ENCODE data around the gene FHIT. TPM values are rescaled to one million over a fixed set of nuclear protein-coding genes. Genes with fewer than 3 reads are reported as not detected.

The FHIT gene
- total RNA-seq, 2 donors from 2014 or later = 6.8 to 12.3 TPM

DNA sequence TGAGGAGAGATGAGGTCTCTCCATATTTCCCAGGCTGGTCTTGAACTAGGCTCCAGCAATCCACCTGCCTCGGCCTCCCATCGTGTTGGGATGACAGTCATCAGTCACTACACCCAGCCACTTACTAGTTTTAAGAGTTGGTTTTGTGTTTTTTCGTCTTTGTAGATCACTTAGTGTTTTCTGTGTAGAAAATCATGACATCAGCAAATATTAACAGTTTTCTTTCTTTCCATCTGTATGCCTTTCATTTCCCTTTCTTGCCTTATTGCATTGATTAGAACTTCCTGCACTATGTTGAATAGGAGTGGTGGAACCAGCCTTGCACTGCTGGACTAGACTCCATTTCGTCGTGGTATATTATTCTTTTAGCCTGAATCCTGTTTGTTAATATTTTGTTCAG, 415.5 kb downstream of the FHIT start:
- no peak overlapping the region for H3K9ac ChIP-seq (ENCODE audit: extremely low read depth, low read length, poor library complexity, severe bottlenecking)
- H3K36me3 ChIP-seq (ENCODE audit: control insufficient read depth, insufficient read depth, low read length) = no peaks in the 10 kb centered on the region
- no peaks in the 10 kb centered on the region for H3K27me3 ChIP-seq (ENCODE audit: control insufficient read depth, insufficient read depth, low read length, poor library complexity, severe bottlenecking)
- no peak for DNase-seq
- peaks cover 8% of the 10 kb centered on the region for H3K9me3 ChIP-seq (ENCODE audit: control insufficient read depth, low read length)
- Mint-ChIP-seq H3K27ac (no peak overlapping the region), H3K9me3 (peaks cover 7% of the 10 kb centered on the region), H3K27me3 (ENCODE audit: insufficient read depth) (no peaks in the 10 kb centered on the region), H3K4me1 (peaks cover 9% of the 10 kb centered on the region), H3K36me3 (ENCODE audit: low read depth) (no peaks in the 10 kb centered on the region), H3K4me3 (no peak overlapping the region)
- TF ChIP-seq, protein P1, sequence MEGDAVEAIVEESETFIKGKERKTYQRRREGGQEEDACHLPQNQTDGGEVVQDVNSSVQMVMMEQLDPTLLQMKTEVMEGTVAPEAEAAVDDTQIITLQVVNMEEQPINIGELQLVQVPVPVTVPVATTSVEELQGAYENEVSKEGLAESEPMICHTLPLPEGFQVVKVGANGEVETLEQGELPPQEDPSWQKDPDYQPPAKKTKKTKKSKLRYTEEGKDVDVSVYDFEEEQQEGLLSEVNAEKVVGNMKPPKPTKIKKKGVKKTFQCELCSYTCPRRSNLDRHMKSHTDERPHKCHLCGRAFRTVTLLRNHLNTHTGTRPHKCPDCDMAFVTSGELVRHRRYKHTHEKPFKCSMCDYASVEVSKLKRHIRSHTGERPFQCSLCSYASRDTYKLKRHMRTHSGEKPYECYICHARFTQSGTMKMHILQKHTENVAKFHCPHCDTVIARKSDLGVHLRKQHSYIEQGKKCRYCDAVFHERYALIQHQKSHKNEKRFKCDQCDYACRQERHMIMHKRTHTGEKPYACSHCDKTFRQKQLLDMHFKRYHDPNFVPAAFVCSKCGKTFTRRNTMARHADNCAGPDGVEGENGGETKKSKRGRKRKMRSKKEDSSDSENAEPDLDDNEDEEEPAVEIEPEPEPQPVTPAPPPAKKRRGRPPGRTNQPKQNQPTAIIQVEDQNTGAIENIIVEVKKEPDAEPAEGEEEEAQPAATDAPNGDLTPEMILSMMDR (conservative IDR thresholded peaks at IDR 0.05) = no peak
- no peak overlapping the region for H3K27ac ChIP-seq (ENCODE audit: low read depth, low read length)
- no peak overlapping the region for H3K4me3 ChIP-seq (ENCODE audit: low read length)
- 93% methylated on average over 4 of the region's 5 CpGs; no CpG with 5 or more reads in 1 of the 2 experiments for WGBS, 2 experiments (ENCODE audit: insufficient coverage in 1 of 2, insufficient read length in 1 of 2)
- peaks cover 3% of the 10 kb centered on the region for H3K4me1 ChIP-seq (ENCODE audit: control insufficient read depth, insufficient read depth, low read length)

DNA sequence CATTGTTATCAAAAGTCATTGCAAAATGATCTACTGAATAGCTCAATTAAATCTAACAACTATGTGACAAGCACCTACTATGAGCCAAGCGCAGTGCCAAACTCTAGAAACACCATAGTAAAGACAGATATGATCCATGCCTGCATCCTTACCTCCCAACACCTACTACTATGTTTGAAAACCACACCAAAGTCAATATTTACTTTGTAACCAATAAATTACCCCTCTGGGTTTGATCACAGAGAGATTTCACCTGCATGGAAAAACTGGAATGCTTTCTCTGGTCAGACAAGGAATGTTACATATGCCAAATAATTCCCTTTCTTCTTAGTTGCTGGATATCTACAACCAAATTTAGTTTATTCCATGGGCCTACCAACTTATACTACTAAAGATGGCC, 422.2 kb downstream of the FHIT start:
- H3K36me3 Mint-ChIP-seq (ENCODE audit: low read depth) = peaks cover 2% of the 10 kb centered on the region
- no peak for DNase-seq
- no peaks in the 10 kb centered on the region for H3K27me3 ChIP-seq (ENCODE audit: control insufficient read depth, insufficient read depth, low read length, poor library complexity, severe bottlenecking)
- no peak overlapping the region for H3K4me3 ChIP-seq (ENCODE audit: low read length)
- no peaks in the 10 kb centered on the region for H3K27me3 Mint-ChIP-seq (ENCODE audit: insufficient read depth)
- H3K9me3 Mint-ChIP-seq = peaks cover 16% of the 10 kb centered on the region
- TF ChIP-seq, protein P1 (conservative IDR thresholded peaks at IDR 0.05) = no peak
- H3K4me1 Mint-ChIP-seq = no peaks in the 10 kb centered on the region
- H3K27ac ChIP-seq (ENCODE audit: low read depth, low read length) = no peak overlapping the region
- no peak overlapping the region for H3K4me3 Mint-ChIP-seq
- WGBS, 2 experiments (ENCODE audit: insufficient coverage in 1 of 2, insufficient read length in 1 of 2) = 88 to 93% methylated on average over 1 of the region's 1 CpG
- no peak overlapping the region for H3K9ac ChIP-seq (ENCODE audit: extremely low read depth, low read length, poor library complexity, severe bottlenecking)
- no peaks in the 10 kb centered on the region for H3K36me3 ChIP-seq (ENCODE audit: control insufficient read depth, insufficient read depth, low read length)
- H3K9me3 ChIP-seq (ENCODE audit: control insufficient read depth, low read length) = peaks cover 4% of the 10 kb centered on the region
- no peak overlapping the region for H3K27ac Mint-ChIP-seq
- H3K4me1 ChIP-seq (ENCODE audit: control insufficient read depth, insufficient read depth, low read length) = no peaks in the 10 kb centered on the region

DNA sequence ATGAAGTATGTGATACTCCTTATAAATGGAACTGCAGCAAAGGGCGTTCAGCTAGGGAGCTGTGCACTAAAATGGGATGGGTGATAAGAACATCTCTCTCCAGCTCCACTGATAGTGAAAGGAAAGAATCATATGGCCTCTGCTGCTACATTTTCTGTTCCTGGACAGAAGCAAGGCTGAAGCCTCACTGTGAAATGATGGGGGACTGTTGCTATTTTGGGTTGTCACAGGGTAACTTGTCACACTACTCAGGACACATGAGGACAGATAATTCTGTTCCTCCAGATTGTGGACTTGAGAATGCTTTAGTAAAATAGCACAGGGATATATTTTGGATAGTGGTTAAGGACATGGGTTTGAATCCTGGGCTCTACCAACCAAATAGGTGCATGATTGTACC, 423.6 kb downstream of the FHIT start:
- TF ChIP-seq, protein P1 (conservative IDR thresholded peaks at IDR 0.05) = no peak
- Histone ChIP-seq H3K27me3 (ENCODE audit: control insufficient read depth, insufficient read depth, low read length, poor library complexity, severe bottlenecking) (no peaks in the 10 kb centered on the region), H3K9me3 (ENCODE audit: control insufficient read depth, low read length) (peaks cover 4% of the 10 kb centered on the region), H3K4me1 (ENCODE audit: control insufficient read depth, insufficient read depth, low read length) (no peaks in the 10 kb centered on the region), H3K36me3 (ENCODE audit: control insufficient read depth, insufficient read depth, low read length) (no peaks in the 10 kb centered on the region), H3K4me3 (ENCODE audit: low read length) (no peak overlapping the region), H3K27ac (ENCODE audit: low read depth, low read length) (no peak overlapping the region), H3K9ac (ENCODE audit: extremely low read depth, low read length, poor library complexity, severe bottlenecking) (no peak overlapping the region)
- Mint-ChIP-seq H3K9me3 (peaks cover 20% of the 10 kb centered on the region), H3K4me3 (no peak overlapping the region), H3K4me1 (no peaks in the 10 kb centered on the region), H3K36me3 (ENCODE audit: low read depth) (peaks cover 2% of the 10 kb centered on the region), H3K27me3 (ENCODE audit: insufficient read depth) (no peaks in the 10 kb centered on the region), H3K27ac (no peak overlapping the region)
- WGBS, 2 experiments (ENCODE audit: insufficient coverage in 1 of 2, insufficient read length in 1 of 2) = 89 to 100% methylated on average over 1 of the region's 1 CpG
- DNase-seq = no peak
